LHCN-M2 (cell line): ENCODE results near the gene LSAMP. TPM values are rescaled to one million over a fixed set of nuclear protein-coding genes. Genes with fewer than 3 reads are reported as not detected.

Source experiments
- DNase-seq: peaks from one replicate; pipeline ENCODE4 v3.0.0-alpha.2; 2012; ENCODE audit warnings: low read depth
- total RNA-seq: library from RNA; depleted of rRNA; stranded (reverse); fragments of >200 nt; gene quantifications from 2 replicates; pipeline ENCODE4 v1.2.3, GENCODE V29; 2014

Gene LSAMP
- total RNA-seq, 1 experiment from 2014 or later, result not detected

DNA sequence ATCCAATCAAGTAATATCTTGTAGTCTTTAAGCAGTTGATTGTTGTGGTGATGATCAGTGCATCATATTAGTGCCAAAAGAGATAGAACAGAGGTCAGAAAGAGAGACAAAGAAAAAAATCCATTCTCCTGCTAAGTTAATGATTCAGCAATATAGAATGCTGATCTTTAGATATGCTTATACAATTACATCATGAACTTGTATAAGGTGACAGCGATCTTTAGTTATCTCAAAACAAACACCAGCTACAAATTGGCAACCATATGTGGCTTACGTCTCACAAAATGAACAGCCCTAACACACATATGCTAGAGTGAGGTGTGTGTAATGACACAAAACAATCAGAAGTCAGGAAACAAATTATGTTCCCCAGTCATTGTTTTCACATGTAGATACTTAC is 12.5 kb downstream of the LSAMP start:
- no peak for DNase-seq

DNA sequence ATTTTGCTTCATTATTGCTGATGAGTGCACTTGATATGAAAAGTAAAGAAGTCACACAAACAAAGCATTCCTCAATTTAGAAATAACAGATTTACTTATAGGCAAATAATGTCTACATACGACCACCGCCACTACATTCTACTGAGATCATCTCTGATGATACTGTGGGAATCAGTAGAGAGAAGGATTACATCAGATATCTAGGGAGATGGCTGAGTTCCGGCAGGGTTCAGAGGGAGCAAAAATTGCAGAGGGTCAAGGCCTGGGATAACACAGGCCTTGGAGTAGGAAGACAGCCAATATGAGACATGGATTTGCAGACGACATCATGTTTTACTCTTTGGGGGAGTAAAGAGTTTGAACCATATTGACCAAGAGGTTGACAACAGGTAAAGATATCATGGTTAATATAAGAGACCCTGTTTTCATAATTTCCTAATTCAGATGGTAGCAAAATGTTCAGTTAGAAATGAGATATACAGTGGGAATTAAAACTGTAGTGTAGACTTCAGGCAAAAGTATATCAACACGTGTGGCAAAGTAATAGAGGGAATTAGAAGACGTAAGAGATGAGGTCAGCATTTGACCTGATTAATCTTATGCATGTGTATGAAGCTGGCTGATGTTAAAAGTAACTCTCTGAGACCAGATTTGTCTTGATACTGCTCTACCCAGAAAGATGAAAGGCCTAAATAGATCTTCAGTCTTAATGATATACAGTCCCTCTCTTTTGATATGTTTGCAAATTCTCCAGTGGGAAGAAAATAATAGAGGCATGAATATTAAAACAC is 15.6 kb downstream of the LSAMP start:
- no peak for DNase-seq

DNA sequence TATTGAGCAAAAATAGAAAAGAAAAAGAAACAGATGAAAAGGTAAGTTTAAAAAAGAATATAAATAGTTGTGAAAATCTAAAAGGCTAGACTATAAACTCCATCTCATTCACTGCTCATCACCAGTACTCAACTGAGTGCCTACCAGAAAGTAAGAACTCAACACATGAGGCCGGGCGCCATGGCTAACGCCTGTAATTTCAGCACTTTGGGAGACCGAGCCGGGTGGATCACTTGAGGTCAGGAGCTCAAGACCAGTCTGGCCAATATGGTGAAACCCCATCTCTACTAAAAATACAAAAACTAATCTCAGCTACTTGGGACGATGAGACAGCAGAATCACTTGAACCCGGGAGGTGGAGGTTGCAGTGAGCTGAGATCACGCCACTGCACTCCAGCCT is 19.3 kb downstream of the LSAMP start:
- no peak for DNase-seq

DNA sequence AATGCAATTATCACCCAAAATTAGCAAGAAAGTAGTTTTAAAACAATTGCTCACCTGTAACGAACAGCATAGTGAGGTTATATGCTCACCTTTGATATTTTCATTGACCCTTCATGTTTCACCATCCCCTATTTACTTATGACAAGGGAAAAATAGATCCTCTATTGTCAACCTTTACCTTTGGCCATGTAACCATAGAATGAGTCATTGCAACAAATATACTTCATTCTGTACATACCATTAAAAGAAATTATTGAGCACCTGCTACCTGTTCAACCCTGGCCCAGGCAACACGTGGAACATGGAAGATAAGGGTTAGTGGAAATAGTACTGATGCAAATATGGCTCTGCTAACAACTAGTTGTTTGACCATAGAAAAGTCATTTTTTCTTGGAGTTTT is 20.2 kb downstream of the LSAMP start:
- DNase-seq, result no peak

DNA sequence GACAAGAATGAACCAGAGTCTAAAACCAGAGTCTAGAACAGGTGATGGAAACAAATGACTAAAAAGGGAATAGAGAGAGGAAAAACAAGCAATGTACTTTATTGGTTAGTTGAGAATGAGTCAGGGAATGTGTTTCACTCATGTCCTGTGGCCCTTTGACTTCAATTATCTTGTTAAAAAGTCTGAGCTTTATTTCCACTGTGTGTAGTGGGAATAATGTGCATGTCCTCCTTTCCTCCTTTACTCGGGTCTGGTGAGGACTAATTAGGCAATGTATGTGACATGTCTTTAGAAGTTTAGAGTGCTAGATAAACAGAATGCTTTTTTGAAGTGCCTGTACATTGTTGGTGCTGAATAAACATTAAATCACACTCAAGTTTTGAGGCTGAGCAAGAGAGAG is 21.3 kb downstream of the LSAMP start:
- no peak for DNase-seq

DNA sequence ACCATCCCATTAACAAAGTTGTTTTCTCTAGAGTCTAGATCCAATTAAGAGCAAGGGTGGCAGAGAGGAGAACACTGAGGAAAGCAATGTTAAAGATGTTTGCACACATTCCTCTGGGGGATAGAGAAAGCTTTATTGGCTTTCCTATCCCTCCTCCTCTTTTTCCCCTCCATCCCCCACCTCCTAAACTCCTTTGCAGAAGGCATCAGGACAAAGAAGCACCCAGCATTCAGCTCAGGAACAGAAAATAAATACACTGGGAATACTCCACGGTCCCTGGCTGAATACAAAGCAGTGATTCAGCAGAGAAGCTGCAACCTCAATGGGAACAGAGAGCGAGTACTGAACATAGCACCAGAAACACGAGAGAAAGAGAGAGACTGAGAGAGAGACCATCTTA is 21.9 kb downstream of the LSAMP start:
- no peak for DNase-seq

DNA sequence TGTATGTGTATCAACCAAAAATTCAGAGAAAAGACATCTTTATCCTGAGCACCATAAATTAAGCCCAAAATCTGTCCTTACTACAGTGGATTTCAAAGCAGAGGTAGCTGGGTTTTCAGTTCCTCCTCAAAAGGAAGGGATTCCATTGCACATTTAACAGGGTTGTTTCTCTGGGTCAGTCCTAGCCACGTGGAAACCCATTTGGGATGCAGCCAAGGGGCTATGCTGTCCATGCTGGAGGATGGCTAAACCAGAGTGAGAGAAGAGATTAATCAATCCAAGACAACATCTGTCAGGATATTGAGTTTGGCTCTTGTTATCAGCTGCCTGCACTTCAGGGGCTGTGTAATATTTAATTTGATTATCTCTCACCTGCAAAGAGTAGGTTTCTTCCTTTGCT is 28.1 kb downstream of the LSAMP start:
- no peak for DNase-seq

DNA sequence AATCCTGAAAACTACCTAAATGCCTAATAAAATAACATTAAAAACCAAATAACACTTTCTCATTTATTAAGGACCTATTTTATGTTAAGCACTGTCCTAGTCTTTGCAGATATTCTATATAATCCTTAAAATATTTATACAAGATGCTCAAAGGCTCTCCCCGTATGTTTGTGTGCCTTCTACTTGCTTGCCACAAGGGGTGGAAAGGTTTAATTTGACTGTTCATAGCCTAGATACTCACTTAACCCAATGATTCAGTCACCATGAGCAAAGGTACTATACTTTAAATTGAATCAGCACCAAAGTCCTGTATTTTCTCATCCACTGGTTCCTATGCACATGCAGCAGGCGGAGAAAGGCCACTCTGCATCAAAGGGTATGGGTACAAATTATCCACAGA is 32.0 kb downstream of the LSAMP start:
- no peak for DNase-seq

DNA sequence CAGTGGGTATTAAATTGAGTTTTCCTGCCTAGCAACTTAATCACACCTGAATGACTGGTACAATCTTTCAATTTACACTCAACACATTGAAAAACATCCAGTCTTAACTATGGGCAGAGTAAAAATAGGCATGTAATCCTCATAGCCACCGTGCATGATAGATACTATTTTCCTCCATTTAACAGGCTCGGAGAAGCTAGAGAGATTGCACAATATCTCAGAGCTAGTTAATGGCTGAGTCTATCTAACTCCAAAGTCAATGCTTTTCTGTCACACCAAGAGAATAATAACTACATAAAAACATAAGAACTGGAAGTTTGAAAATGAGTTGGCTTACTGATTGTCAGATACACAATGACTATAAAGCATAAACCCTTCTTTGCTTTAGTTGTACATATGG is 36.8 kb downstream of the LSAMP start:
- DNase-seq, result no peak

DNA sequence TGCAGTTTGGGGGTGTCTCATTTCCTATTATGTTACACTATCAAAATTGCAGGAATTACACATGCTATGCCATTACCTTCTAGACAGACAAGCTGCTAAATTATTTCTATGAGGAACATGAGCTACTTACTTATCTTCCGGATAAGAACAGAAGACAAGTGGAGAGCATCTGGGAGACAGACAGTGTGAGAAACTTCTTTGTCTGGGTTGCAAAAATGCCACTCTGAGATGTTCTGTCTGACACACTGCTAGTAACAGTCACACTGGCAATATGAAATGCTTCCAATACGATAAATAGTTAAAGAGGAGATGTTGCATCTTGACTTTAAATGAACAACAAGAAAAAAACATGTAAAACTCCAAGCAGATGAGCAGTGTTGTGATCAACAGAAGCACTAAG is 40.1 kb downstream of the LSAMP start:
- no peak for DNase-seq

DNA sequence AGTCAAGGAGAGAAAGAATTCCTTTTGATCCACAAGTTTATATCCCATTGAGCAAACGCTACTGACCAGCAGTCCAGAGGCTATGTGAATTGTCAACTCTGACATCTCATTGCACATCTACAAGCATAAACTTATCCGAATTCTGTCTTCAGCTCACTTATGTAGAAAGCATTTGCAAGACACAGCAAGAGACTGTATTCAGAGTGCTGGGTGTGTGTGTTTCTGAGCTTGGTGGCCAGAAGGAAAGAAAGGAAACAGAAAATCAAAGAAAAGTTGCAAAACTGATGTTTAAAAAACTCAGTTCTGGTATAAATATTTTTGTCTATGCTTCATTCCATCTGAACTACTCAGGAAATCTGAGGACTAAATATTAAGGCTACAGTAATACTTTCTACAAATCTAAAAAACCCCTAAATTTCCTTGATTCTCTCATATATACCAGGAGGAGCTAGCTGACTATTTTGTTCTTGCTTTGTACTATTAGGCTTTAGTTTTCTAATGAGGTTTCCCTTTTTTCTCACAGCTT is 45.5 kb downstream of the LSAMP start:
- no peak for DNase-seq

DNA sequence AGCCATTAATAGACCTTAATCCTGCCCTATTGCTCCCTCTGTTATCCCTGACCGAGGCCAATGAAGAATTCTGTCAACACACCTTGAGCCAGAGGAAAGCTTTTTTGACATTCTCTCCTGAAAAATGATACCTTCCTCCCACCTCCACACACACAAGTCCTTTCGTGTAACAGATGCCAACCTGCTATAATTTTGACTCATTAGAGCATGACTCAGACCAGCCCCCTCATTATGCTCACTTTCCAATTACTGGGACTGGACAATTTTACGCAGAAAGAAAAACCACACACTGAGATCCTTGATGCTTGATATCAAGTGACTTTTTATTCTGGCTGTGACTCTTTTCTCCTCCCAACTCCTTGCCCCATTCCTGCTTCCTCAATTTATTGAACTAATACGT is 50.9 kb downstream of the LSAMP start:
- DNase-seq, result no peak

DNA sequence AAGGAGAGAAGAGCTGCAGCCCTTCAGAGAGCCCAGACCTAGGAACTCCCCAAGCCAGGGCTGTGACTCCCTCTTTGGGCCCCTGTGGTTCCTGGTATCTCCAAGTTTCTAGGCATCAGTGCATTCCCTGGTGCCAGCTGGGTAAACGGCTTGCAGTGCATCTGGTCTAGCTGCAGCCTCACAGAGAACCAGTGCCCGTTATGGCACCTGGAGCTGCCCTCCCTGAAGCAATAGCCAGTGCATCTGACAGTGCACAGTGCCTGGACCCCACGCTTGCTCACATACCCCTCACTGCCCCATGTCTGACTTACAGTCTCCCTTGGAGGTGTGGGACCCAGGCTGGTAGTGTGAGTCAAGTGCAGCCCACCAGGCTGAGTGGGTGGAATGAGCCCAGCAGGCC is 52.1 kb downstream of the LSAMP start:
- DNase-seq, result no peak

DNA sequence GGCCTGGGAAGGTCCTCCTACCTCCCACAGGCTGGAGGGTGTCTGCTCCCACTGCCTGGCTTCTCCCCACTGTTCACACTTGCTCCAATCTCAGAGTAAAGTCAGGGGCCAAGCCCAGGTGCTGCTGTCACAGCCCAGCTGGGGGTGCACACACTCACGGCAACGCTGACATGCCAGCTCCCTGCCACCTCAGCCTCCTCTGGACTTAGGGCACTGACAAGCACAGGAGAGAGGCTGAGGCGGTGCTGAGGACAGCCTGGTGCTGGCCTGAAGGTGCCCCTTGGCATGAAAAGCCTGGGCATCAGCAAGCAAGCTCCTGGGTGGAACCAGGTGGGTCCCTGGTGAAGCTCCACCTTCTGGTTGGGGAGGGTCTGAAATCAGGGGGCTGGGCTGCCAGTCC is 53.0 kb downstream of the LSAMP start:
- DNase-seq, result no peak

DNA sequence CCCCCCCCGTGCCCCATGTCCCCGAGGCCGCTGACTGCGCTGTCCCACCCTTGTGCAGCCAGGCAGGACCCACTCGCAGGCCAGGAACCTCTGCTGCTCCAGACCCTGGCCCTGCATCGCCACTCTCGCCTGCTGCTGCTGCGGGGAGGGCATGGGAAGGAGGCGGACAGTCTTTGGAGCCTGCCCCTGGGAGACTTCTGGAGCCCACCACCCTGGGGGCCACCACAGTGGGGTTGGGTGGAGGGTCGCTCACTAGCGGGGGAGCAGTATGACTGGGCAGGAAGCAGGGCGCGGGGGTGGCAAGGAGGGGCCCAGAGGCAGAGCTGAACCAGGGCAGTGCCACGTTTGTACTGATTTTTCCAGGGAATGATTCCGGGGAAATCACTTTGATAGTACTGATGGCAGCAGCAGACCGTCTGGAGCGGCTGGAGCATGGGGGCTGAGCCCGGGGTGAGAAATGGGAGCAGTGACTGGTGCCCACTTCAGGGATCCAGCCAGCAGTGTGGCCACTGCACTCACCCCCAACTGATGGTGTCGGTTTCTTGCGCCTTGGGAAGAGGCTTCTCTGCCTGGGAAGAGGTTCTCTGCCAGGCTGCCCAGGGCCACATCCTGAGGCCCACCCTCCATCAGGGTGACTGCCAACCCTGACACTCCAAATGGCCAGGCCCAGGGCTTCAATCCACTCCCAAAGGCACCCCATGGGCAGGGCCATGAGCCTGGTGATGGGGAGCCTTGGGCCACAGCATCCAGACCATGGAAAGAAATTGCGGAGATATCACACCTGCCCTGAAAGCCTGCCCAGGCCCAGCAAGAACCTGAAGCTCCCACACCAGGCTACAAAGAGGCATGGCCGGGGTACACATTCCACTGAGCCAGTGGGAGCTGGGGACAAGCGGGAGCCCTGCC is 53.7 kb downstream of the LSAMP start:
- no peak for DNase-seq

DNA sequence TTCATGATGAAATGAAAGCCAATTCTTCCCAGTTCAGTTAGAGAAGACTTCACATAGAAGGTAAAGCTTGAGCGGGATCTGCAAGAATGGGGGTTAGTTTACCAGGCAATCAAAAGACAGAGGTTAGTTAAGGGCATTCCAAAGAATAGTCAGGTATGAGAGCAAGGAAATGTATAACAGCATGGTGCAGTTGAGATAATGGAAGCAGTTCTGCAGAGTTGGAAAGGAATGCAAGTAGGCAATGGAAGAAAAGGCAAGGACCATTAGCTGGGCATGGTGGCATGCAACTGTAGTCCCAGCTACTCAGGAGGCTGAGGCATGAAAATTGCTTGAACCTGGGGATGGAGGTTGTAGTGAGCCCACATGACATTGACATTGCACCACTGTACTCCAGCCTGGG is 55.0 kb downstream of the LSAMP start:
- DNase-seq, result no peak

DNA sequence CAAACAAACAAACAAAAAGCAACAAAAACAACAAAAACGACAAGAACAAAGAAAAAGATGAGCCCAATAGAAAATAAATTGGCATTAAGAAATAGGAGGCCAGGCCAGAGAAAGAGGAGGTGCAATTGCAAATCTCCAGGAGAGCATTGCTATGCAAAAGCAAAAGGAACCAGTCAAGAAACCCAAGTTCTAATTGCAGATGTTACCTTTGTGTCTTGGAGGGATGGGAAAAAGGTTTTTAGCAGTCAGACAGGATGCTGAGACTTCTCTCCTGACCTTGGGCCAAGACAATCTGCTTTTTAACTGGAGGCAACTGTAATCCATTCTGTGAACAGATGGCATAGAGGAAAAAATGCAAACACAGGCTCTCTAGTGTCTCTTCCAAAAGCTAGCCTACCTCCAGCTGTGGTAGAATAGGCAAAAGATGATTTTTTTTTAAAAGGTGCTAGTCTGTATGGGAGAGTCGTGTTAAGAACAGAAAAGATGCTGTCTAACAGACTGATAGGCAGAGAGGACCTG is 56.4 kb downstream of the LSAMP start:
- DNase-seq, result no peak

DNA sequence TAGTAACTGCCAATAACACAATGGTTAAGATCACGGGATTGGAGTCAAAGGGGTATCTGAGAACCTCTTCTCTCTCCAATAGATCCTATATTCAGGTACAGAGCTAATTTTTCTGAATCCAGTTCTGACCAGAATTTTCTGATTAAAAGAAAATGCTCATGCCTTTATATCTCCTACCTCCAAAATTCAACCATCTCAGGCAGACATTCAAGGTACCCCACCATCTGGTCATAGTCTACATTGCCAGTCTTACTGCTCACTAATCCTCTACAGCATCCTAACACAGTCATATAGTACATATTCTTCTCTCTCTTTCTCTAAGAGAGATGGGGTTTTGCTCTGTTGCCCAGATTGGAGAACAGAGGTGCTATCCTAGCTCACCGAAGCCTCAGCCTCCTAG is 59.1 kb downstream of the LSAMP start:
- no peak for DNase-seq

DNA sequence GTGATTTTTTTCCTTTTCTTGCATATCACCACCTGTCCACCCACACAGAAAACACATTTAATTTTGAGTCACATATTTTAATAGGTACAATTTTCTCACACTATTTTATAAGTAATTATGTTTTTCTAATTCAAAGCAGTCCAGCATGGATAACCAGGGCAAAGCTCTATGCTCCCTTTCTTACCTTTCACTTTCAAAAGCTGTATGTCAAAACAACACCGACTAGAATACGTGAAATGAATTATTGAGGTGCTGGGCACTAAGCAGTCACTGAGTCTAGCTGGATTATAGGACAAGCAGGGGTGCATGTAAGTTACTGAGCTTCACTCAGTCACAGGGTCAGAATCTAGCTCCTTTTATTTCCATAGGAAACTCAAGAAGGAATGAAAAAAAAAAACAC is 60.6 kb downstream of the LSAMP start:
- DNase-seq, result no peak

DNA sequence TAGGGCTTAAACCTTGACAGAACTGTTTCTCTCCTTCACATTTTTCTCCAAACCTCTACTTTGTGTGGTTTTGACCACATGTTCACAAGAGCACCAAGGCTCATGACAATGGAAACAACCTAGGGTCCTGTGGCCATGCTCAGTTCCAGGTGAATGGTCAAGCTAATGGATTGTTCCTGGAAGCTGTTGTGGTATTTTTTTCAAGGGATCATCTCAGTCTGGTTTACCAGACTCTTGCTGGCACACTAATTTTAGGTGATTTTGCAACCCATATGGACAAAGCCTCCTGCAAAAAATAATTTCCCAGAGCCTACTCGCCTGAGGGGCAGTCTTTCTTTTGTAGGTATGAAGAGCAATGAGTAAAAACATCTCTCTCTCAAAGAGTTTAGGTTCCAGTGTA is 67.2 kb downstream of the LSAMP start:
- no peak for DNase-seq

DNA sequence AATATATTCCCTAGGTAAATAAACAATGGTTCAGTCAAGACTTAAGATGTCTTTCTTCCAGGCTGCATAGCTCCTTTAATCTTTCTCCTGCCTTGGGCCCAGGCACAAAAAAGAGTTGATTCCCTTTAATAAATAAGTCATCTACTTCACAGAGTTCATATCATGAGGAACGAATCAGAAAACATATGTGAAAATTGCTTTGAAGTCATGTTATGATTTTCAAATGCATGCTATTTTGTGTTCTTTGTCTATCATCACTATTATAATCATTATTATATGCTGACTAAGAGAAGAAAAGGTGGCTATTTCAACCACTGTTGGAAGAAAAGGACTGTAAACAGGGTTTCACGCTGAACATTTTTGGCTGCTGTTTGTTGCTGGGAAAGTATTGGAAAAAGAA is 70.4 kb downstream of the LSAMP start:
- DNase-seq, result no peak

DNA sequence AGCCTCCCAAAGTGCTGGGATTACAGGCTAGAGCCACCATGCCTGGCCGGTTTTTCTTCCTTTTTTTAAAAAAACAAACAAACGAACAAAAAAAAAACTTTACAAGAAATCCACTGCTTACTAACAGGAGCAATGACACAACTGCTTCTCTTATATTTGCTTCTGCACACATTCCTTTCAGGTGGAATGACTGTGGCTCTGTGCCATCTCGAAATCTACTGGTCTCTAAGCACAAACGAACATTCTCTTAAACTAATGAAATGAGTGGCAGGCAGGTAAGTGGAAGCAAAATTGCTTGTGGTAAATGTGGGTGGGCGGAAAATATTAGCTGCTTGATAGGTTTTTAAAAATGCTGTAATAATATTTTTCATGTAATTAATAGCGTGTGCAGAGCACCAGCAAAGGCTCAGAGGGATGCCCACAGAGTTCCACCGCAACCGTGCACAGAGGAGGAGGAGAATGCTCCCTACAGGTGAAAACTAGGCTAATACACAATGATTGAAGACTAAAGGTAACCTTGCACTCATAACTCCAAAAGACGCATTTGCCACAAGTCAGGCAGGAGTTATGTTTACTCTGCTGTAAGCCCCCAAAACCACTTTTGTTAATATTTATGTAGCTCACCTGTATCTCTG is 77.4 kb downstream of the LSAMP start:
- DNase-seq, result no peak
